GM18907 (cell line): ENCODE measurements around the gene CENPB.

Experiments
- ATAC-seq: cut with Tn5 transposase; IDR thresholded peaks from one replicate; pipeline ENCODE4 v1.9.1; 2021; ENCODE audit warnings: mild to moderate bottlenecking, moderate library complexity; ENCODE audit not compliant: unreplicated experiment

Gene CENPB

GRCh38 chr20:3812259-3812681 is 25.7 kb upstream of the CENPB start:
- ATAC-seq, result no peak

- no peak for ATAC-seq
These were observed 25.1 kb upstream of the CENPB start for GRCh38 chr20:3811467-3812258.

GRCh38 chr20:3808544-3808943 is 22.0 kb upstream of the CENPB start:
- no peak for ATAC-seq

GRCh38 chr20:3804781-3805180 is 18.2 kb upstream of the CENPB start:
- ATAC-seq, result no peak

- no peak for ATAC-seq
These were observed 17.8 kb upstream of the CENPB start for GRCh38 chr20:3804254-3804751.

- no peak for ATAC-seq
These were observed 17.3 kb upstream of the CENPB start for GRCh38 chr20:3803854-3804253.

- no peak for ATAC-seq
These were observed 16.7 kb upstream of the CENPB start for GRCh38 chr20:3803289-3803688.

GRCh38 chr20:3802524-3803239 is 16.1 kb upstream of the CENPB start:
- ATAC-seq, result no peak

- no peak for ATAC-seq
These were observed 15.3 kb upstream of the CENPB start for GRCh38 chr20:3801846-3802245.

GRCh38 chr20:3801299-3801698 is 14.8 kb upstream of the CENPB start:
- ATAC-seq, result no peak

- ATAC-seq, result no peak
These were observed 14.3 kb upstream of the CENPB start for GRCh38 chr20:3800878-3801260.

- no peak for ATAC-seq
These were observed 13.8 kb upstream of the CENPB start for GRCh38 chr20:3800256-3800877.

GRCh38 chr20:3798908-3799248 is 12.3 kb upstream of the CENPB start:
- no peak for ATAC-seq

GRCh38 chr20:3798373-3798768 is 11.8 kb upstream of the CENPB start:
- no peak for ATAC-seq

- no peak for ATAC-seq
These were observed 11.2 kb upstream of the CENPB start for GRCh38 chr20:3797592-3798372.

- ATAC-seq, result no peak
These were observed 10.6 kb upstream of the CENPB start for GRCh38 chr20:3797226-3797545.

GRCh38 chr20:3796477-3797225 is 10.1 kb upstream of the CENPB start:
- ATAC-seq, result peak; percentile 2

- ATAC-seq, result peak; percentile 68
These were observed 9.2 kb upstream of the CENPB start, which contains the start of gene CDC25B for GRCh38 chr20:3795511-3796468. Gene CDC25B (plus strand): TSS chr20:3796310. CDS start chr20:3796532, 222 bp downstream.

- no peak for ATAC-seq
These were observed 8.3 kb upstream of the CENPB start for GRCh38 chr20:3794701-3795420.
